OCI-LY3 (cell line): ENCODE results near the gene VWA7.

Experiments
- H2AFZ ChIP-seq: fragments of 200-600, 300-600 bp; shearing (Covaris generic); 2 replicates; pipeline ENCODE4 v1.6.0; 2014; ENCODE audit warnings: antibody characterized with exemption, low read depth, low read length
- H3K27ac ChIP-seq: fragments of 200-600, 300-600 bp; sonication (generic); 2 replicates; pipeline ENCODE4 v1.5.1; 2014; ENCODE audit warnings: mild to moderate bottlenecking, low read length, moderate library complexity, mixed read lengths
- H3K27me3 ChIP-seq: fragments of 200-600, 300-600 bp; sonication (generic); 2 replicates; pipeline ENCODE4 v1.6.1; 2014; ENCODE audit warnings: low read depth, low read length, mixed read lengths
- H3K36me3 ChIP-seq: fragments of 200-600, 300-600 bp; sonication (generic); replicated peaks from 2 replicates; pipeline ENCODE3; 2014; ENCODE audit warnings: low read depth, low read length, mixed read lengths
- H3K4me1 ChIP-seq: fragments of 300-600, 200-600 bp; sonication (generic); 2 replicates; pipeline ENCODE4 v1.6.1; 2014; ENCODE audit warnings: low read length, mixed read lengths
- H3K4me2 ChIP-seq: fragments of 200-600, 300-600 bp; sonication (generic); 2 replicates; pipeline ENCODE4 v1.6.1; 2014; ENCODE audit warnings: low read length, mixed read lengths
- H3K4me3 ChIP-seq: fragments of 300-600, 200-600 bp; sonication (generic); 2 replicates; pipeline ENCODE4 v1.5.1; 2014; ENCODE audit warnings: antibody characterized with exemption, mild to moderate bottlenecking, low read length, moderate library complexity
- H3K79me2 ChIP-seq: fragments of 300-600, 200-600 bp; shearing (Covaris generic); 2 replicates; pipeline ENCODE4 v1.6.1; 2014; ENCODE audit warnings: mild to moderate bottlenecking, low read length, mixed read lengths
- H3K9ac ChIP-seq: fragments of 300-600, 200-600 bp; shearing (Covaris generic); 2 replicates; pipeline ENCODE4 v1.6.0; 2014; ENCODE audit warnings: mild to moderate bottlenecking, low read length, moderate library complexity
- H3K9me3 ChIP-seq: fragments of 200-600, 300-600 bp; shearing (Covaris generic); 2 replicates; pipeline ENCODE4 v1.6.1; 2014; ENCODE audit warnings: low read length, mixed read lengths; ENCODE audit not compliant: insufficient read depth
- H4K20me1 ChIP-seq: fragments of 200-600, 300-600 bp; sonication (generic); 2 replicates; pipeline ENCODE4 v1.6.1; 2016; ENCODE audit warnings: low read length, mixed read lengths; ENCODE audit not compliant: insufficient read depth
- CTCF ChIP-seq: fragments of 200-600, 300-600 bp; sonication (generic); IDR thresholded peaks from 2 replicates; pipeline ENCODE4 v1.5.1; 2014; ENCODE audit warnings: antibody characterized with exemption, low read length, low read depth
- EZH2phosphoT487 ChIP-seq: fragments of 200-600 bp; shearing (Covaris generic); IDR thresholded peaks from 2 replicates; pipeline ENCODE4 v1.6.1; 2018; ENCODE audit warnings: antibody characterized with exemption, mixed run types, low read depth

The VWA7 gene

DNA sequence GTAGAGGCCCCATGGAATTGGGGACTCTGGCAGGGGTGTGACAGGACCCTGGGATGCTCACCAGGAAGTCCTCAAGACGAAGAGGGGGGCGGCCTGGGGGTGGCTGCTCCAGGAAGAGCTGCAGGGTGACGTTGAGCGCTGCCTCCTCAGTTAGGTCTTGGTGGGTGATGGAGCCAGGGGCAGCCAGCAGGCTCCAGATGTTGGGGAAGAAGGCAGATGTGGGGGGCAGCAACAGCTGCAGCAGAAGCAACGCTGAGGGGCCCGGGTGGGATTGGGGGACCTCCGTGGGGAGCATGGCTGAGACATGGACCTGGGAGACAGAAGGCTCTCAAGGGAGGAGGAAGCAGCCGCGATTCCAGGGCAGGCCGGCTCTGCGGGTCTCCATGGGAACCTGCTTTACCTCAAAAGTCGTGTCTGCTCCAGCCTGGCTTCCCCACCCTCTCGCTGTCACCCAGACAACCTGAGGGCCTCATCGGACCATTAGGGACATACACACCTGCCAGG is 591 bp downstream of the VWA7 start:
- H3K27ac ChIP-seq: no peak overlapping the region
- H4K20me1 ChIP-seq: no peaks in the 10 kb centered on the region
- no peaks in the 10 kb centered on the region for H3K9me3 ChIP-seq
- H3K4me1 ChIP-seq: peaks cover 7% of the 10 kb centered on the region
- H3K9ac ChIP-seq: no peak overlapping the region
- H3K79me2 ChIP-seq: no peaks in the 10 kb centered on the region
- H3K4me3 ChIP-seq: no peak overlapping the region
- H3K4me2 ChIP-seq: no peak overlapping the region
- no peaks in the 10 kb centered on the region for H3K27me3 ChIP-seq
- H2AFZ ChIP-seq: no peak overlapping the region
- H3K36me3 ChIP-seq: peaks cover 7% of the 10 kb centered on the region
- TF ChIP-seq EZH2phosphoT487 (no peak), CTCF (no peak)

DNA sequence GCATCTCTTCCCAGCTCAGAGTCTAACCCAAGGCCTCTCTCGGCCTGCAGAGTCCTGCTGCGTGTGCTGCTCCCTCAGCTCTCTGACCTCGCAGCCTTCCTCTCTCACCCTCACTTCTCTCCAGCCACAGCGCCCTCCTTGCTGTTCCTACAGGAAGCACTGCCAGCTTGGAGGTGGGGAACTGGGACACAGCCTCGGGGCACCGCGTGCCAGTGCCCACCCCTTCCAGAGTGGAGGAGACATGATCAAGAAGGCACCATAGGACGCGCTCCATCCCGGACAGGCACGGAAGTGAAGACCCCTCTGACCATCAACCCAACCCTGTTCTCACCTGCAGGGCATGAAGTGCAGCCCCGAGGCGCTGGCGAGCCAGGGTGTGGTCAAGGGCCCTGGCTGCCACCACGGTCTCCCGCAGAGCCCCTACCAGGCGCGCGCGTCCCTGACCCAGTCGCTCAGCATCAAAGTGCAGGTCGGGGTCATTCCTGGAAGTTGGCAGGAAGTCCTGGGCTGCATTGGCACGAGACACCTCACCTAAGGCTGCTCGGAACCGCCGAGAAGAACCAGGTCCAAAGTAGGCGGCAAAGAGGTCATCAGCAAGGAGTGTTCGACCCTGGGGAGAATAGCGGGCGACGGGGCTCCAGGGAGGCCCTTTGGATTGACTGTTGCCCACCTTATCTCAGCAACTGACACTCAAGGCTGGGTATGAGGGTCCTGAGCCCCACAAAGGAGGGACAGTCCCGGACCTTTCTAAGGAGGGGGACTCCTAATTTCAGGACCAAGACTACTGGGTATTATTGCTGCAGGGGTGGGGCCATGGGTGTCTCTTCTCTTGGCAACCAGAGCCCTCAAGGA is 1.3 kb downstream of the VWA7 start:
- H3K9me3 ChIP-seq: no peaks in the 10 kb centered on the region
- H3K4me1 ChIP-seq: peaks cover 7% of the 10 kb centered on the region
- H3K4me3 ChIP-seq: no peak overlapping the region
- no peaks in the 10 kb centered on the region for H4K20me1 ChIP-seq
- H3K36me3 ChIP-seq: peaks cover 6% of the 10 kb centered on the region
- H3K27me3 ChIP-seq: no peaks in the 10 kb centered on the region
- H3K9ac ChIP-seq: no peak overlapping the region
- H3K79me2 ChIP-seq: no peaks in the 10 kb centered on the region
- no peak for TF ChIP-seq EZH2phosphoT487
- TF ChIP-seq CTCF: no peak
- no peak overlapping the region for H3K4me2 ChIP-seq
- H3K27ac ChIP-seq: no peak overlapping the region
- no peak overlapping the region for H2AFZ ChIP-seq

- peaks cover 7% of the 10 kb centered on the region for H3K4me1 ChIP-seq
- H3K9ac ChIP-seq: no peak overlapping the region
These were observed 1.9 kb downstream of the VWA7 start for GRCh38 chr6:31775184-31775583.

More at GRCh38 chr6:31775184-31775583, 1.9 kb downstream of the VWA7 start:
- Histone ChIP-seq H2AFZ (no peak overlapping the region), H3K4me2 (no peak overlapping the region), H3K4me3 (no peak overlapping the region), H3K9me3 (no peaks in the 10 kb centered on the region), H3K27ac (no peak overlapping the region), H4K20me1 (no peaks in the 10 kb centered on the region), H3K27me3 (no peaks in the 10 kb centered on the region), H3K79me2 (no peaks in the 10 kb centered on the region), H3K36me3 (no peaks in the 10 kb centered on the region)
- TF ChIP-seq EZH2phosphoT487 (no peak), CTCF (no peak)
